ENCODE measurements around the gene REV3L.

DNA sequence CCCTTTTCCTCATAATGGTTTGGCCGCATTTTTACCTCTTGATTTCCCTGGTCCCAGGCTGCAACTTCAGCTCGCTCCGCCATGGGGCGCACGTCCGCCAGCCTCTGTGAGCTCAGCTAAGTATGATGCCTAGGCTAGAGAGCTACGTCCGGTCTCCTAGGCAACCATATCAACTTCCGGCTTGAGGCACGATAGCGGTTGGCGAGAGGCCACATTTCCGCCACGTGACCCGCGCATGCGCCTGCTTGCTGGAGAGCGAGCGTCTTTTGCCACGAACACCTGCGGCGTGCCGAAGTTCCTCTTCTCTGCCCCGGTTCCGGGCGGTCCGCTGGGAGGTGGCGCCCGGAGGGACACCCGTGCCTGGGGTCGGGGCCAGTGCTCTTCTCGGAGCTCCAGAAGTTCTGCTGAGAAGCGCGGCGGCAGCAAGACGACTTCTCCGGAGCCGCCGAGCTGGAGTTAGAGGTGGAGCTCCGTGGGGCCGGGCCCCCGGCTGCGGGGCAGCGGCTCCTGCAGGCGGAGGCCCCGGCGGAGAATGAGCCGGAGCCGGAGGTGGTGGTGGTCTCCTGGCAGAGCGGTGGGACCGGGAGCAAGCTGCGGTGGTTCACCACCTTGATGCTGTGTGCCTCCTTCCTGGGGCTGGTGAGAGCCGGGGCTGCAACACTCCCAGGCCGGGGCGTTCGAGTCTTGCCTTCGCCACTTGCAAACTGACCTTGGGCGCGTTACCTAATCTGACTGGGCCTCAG is 223.8 kb downstream of the REV3L start:
- TF ChIP-seq, protein P1, sequence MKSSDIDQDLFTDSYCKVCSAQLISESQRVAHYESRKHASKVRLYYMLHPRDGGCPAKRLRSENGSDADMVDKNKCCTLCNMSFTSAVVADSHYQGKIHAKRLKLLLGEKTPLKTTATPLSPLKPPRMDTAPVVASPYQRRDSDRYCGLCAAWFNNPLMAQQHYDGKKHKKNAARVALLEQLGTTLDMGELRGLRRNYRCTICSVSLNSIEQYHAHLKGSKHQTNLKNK (CRISPR knock-in tag; IDR thresholded peaks at IDR 0.05), result no peak
- TF ChIP-seq, protein P2, sequence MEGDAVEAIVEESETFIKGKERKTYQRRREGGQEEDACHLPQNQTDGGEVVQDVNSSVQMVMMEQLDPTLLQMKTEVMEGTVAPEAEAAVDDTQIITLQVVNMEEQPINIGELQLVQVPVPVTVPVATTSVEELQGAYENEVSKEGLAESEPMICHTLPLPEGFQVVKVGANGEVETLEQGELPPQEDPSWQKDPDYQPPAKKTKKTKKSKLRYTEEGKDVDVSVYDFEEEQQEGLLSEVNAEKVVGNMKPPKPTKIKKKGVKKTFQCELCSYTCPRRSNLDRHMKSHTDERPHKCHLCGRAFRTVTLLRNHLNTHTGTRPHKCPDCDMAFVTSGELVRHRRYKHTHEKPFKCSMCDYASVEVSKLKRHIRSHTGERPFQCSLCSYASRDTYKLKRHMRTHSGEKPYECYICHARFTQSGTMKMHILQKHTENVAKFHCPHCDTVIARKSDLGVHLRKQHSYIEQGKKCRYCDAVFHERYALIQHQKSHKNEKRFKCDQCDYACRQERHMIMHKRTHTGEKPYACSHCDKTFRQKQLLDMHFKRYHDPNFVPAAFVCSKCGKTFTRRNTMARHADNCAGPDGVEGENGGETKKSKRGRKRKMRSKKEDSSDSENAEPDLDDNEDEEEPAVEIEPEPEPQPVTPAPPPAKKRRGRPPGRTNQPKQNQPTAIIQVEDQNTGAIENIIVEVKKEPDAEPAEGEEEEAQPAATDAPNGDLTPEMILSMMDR (IDR thresholded peaks at IDR 0.05), result peak; percentile 77
- TF ChIP-seq, protein P3, sequence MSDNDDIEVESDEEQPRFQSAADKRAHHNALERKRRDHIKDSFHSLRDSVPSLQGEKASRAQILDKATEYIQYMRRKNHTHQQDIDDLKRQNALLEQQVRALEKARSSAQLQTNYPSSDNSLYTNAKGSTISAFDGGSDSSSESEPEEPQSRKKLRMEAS (CRISPR knock-in tag; IDR thresholded peaks at IDR 0.05), result peak; percentile 94
- no peak for TF ChIP-seq TP53 (CRISPR knock-in tag; IDR thresholded peaks at IDR 0.05)
- TF ChIP-seq NFYB (CRISPR knock-in tag; conservative IDR thresholded peaks at IDR 0.05; ENCODE audit: low read depth), result 0 out of 2 replicates have a peak, but pooled peaks have one; percentile 20
- no peak for TF ChIP-seq FOXJ3 (CRISPR knock-in tag; IDR thresholded peaks at IDR 0.05; ENCODE audit: borderline replicate concordance)
- TF ChIP-seq CREB1 (CRISPR knock-in tag; IDR thresholded peaks at IDR 0.05), result no peak
- TF ChIP-seq, protein P4, sequence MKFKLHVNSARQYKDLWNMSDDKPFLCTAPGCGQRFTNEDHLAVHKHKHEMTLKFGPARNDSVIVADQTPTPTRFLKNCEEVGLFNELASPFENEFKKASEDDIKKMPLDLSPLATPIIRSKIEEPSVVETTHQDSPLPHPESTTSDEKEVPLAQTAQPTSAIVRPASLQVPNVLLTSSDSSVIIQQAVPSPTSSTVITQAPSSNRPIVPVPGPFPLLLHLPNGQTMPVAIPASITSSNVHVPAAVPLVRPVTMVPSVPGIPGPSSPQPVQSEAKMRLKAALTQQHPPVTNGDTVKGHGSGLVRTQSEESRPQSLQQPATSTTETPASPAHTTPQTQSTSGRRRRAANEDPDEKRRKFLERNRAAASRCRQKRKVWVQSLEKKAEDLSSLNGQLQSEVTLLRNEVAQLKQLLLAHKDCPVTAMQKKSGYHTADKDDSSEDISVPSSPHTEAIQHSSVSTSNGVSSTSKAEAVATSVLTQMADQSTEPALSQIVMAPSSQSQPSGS (CRISPR knock-in tag; IDR thresholded peaks at IDR 0.05; ENCODE audit: borderline replicate concordance, low read depth), result no peak
- no peak for TF ChIP-seq ELF4 (CRISPR knock-in tag; IDR thresholded peaks at IDR 0.05; ENCODE audit: low read depth)
- TF ChIP-seq, protein P5, sequence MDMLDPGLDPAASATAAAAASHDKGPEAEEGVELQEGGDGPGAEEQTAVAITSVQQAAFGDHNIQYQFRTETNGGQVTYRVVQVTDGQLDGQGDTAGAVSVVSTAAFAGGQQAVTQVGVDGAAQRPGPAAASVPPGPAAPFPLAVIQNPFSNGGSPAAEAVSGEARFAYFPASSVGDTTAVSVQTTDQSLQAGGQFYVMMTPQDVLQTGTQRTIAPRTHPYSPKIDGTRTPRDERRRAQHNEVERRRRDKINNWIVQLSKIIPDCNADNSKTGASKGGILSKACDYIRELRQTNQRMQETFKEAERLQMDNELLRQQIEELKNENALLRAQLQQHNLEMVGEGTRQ (CRISPR knock-in tag; IDR thresholded peaks at IDR 0.05), result peak; percentile 99

Data from WTC11 (cell line).